IMR-90 (cell line): Measurements from ENCODE around the gene DCUN1D3. TPM values are rescaled to one million over a fixed set of nuclear protein-coding genes. Genes with fewer than 3 reads are reported as not detected.

Experiments
- ATAC-seq: fragments of 200-7000 bp; cut with Tn5 transposase; 2 replicates; pipeline ENCODE4 v1.9.1; 2020; ENCODE audit warnings: low read depth, mild to moderate bottlenecking, moderate library complexity
- BruUV-seq: library from RNA; stranded (reverse); fragments of 400-500 nt; replicated peaks from 2 replicates; lab custom pipeline; 2021; lab: Mats Ljungman, UMichigan
- CTCF ChIA-PET: fragments of 300-600 bp; formaldehyde crosslinking; extraction: SDS; loops from one replicate; lab custom pipeline; 2021; ENCODE audit warnings: antibody characterized with exemption; lab: Yijun Ruan, JAX
- POLR2A ChIA-PET: fragments of 300-600 bp; sonication (Branson Sonifier 250); formaldehyde crosslinking; loops from one replicate; lab custom pipeline; 2022; ENCODE audit warnings: antibody characterized with exemption; ENCODE audit not compliant: unreplicated experiment; lab: Charles Lee
- DNase-seq: peaks from one replicate; pipeline ENCODE4 v3.0.0; 2013
- H2AFZ ChIP-seq: replicated peaks from 2 replicates; pipeline ENCODE3; 2013; ENCODE audit warnings: low read length, mild to moderate bottlenecking; ENCODE audit not compliant: poor library complexity
- H2AK5ac ChIP-seq: 2 replicates; pipeline ENCODE4 v1.6.1; 2013; ENCODE audit warnings: low read depth, low read length, inconsistent platforms
- H2AK9ac ChIP-seq: replicated peaks from 2 replicates; pipeline ENCODE3; 2013; ENCODE audit warnings: mild to moderate bottlenecking, low read depth, low read length, moderate library complexity; ENCODE audit not compliant: poor library complexity
- H2BK120ac ChIP-seq: 2 replicates; pipeline ENCODE4 v1.6.1; 2013; ENCODE audit warnings: low read depth, low read length, inconsistent platforms
- H2BK15ac ChIP-seq: 3 replicates; pipeline ENCODE4 v1.6.1; 2013; ENCODE audit warnings: low read depth, low read length, inconsistent platforms
- H2BK20ac ChIP-seq: 2 replicates; pipeline ENCODE4 v1.6.1; 2013; ENCODE audit warnings: low read depth, mild to moderate bottlenecking, inconsistent platforms, low read length, moderate library complexity
- H2BK5ac ChIP-seq: 2 replicates; pipeline ENCODE4 v1.6.1; 2013; ENCODE audit warnings: mild to moderate bottlenecking, low read depth, low read length, inconsistent platforms; ENCODE audit not compliant: poor library complexity, severe bottlenecking
- H3K14ac ChIP-seq: replicated peaks from 2 replicates; pipeline ENCODE4 v1.6.1; 2013; ENCODE audit warnings: low read depth, low read length, inconsistent platforms
- H3K18ac ChIP-seq: 2 replicates; pipeline ENCODE4 v1.6.1; 2013; ENCODE audit warnings: low read depth, low read length, control low read depth
- H3K23ac ChIP-seq: 2 replicates; pipeline ENCODE4 v1.6.1; 2013; ENCODE audit warnings: low read depth, low read length, inconsistent platforms
- H3K27ac ChIP-seq: 2 replicates; pipeline ENCODE4 v1.5.1; 2013; ENCODE audit warnings: mild to moderate bottlenecking, control low read depth, low read length; ENCODE audit not compliant: insufficient read depth
- H3K27me3 ChIP-seq: 2 replicates; pipeline ENCODE4 v1.6.1; 2013; ENCODE audit warnings: low read length; ENCODE audit not compliant: control insufficient read depth, insufficient read depth
- H3K36me3 ChIP-seq: 2 replicates; pipeline ENCODE4 v1.6.1; 2013; ENCODE audit warnings: low read length, mixed read lengths; ENCODE audit not compliant: control insufficient read depth, insufficient read depth
- H3K4ac ChIP-seq: 2 replicates; pipeline ENCODE4 v1.6.1; 2013; ENCODE audit warnings: low read depth, low read length, inconsistent platforms
- H3K4me1 ChIP-seq: 2 replicates; pipeline ENCODE4 v1.6.1; 2013; ENCODE audit warnings: low read length, mixed read lengths; ENCODE audit not compliant: control insufficient read depth, insufficient read depth
- H3K4me2 ChIP-seq: 2 replicates; pipeline ENCODE4 v1.6.1; 2013; ENCODE audit warnings: low read depth, mild to moderate bottlenecking, control low read depth, low read length, moderate library complexity
- H3K4me3 ChIP-seq: 2 replicates; pipeline ENCODE4 v1.5.1; 2013; ENCODE audit warnings: low read depth, mild to moderate bottlenecking, control low read depth, low read length, moderate library complexity; ENCODE audit not compliant: insufficient read depth
- H3K56ac ChIP-seq: 2 replicates; pipeline ENCODE4 v1.6.1; 2013; ENCODE audit warnings: low read length, inconsistent platforms; ENCODE audit not compliant: insufficient read depth; ENCODE audit errors: extremely low read depth
- H3K79me1 ChIP-seq, 2 experiments: 2 replicates each; pipeline ENCODE4 v1.6.1; 2013; ENCODE audit warnings: low read length in 2 of 2, inconsistent platforms in 1 of 2, low read depth in 1 of 2
- H3K9ac ChIP-seq: 2 replicates; pipeline ENCODE4 v1.6.1; 2013; ENCODE audit warnings: low read depth, low read length, control low read depth
- H3K9me1 ChIP-seq: 2 replicates; pipeline ENCODE4 v1.6.1; 2013; ENCODE audit warnings: low read length, inconsistent platforms; ENCODE audit not compliant: insufficient read depth
- H3K9me3 ChIP-seq: 2 replicates; pipeline ENCODE4 v1.6.1; 2013; ENCODE audit warnings: low read length; ENCODE audit not compliant: control insufficient read depth, insufficient read depth
- H4K20me1 ChIP-seq: 2 replicates; pipeline ENCODE4 v1.6.1; 2013; ENCODE audit warnings: low read length, inconsistent platforms; ENCODE audit not compliant: insufficient read depth
- H4K5ac ChIP-seq: 2 replicates; pipeline ENCODE4 v1.6.1; 2013; ENCODE audit warnings: mild to moderate bottlenecking, low read depth, low read length, control low read depth
- H4K8ac ChIP-seq, 2 experiments: 2 replicates each; pipeline ENCODE4 v1.6.1; 2013; ENCODE audit warnings: low read depth in 2 of 2, low read length in 2 of 2, control low read depth in 1 of 2, inconsistent platforms in 1 of 2
- H4K91ac ChIP-seq: 2 replicates; pipeline ENCODE4 v1.6.1; 2013; ENCODE audit warnings: low read depth, low read length, inconsistent platforms; ENCODE audit not compliant: insufficient read depth
- BHLHE40 ChIP-seq: fragments of 150-350 bp; IDR thresholded peaks from 2 replicates; pipeline ENCODE4 v1.6.1; 2016; ENCODE audit warnings: mild to moderate bottlenecking, low read depth, low read length
- CEBPB ChIP-seq: IDR thresholded peaks from 2 replicates; pipeline ENCODE4 v1.6.1; 2012; ENCODE audit warnings: low read depth, low read length, improper control_type of control experiment
- CHD1 ChIP-seq: IDR thresholded peaks from 2 replicates; pipeline ENCODE4 v1.6.1; 2012; ENCODE audit warnings: low read depth, low read length, improper control_type of control experiment
- FOS ChIP-seq: fragments of 150-350 bp; IDR thresholded peaks from 2 replicates; pipeline ENCODE4 v1.6.1; 2016; ENCODE audit warnings: low read depth, low read length
- MAFK ChIP-seq: IDR thresholded peaks from 2 replicates; pipeline ENCODE4 v1.6.1; 2012; ENCODE audit warnings: low read depth, low read length, improper control_type of control experiment
- MAZ ChIP-seq: IDR thresholded peaks from 2 replicates; pipeline ENCODE4 v1.6.1; 2012; ENCODE audit warnings: low read depth, mild to moderate bottlenecking, low read length, improper control_type of control experiment, moderate library complexity, borderline replicate concordance
- MXI1 ChIP-seq: IDR thresholded peaks from 2 replicates; pipeline ENCODE4 v1.6.1; 2012; ENCODE audit warnings: low read depth, mild to moderate bottlenecking, low read length, moderate library complexity, borderline replicate concordance
- NFE2L2 ChIP-seq: fragments of 150-350 bp; IDR thresholded peaks from 2 replicates; pipeline ENCODE4 v1.6.1; 2016; ENCODE audit warnings: low read depth, mild to moderate bottlenecking, low read length
- POLR2A ChIP-seq: IDR thresholded peaks from 2 replicates; pipeline ENCODE4 v1.6.1; 2012; ENCODE audit warnings: mild to moderate bottlenecking, low read depth, low read length
- RAD21 ChIP-seq: IDR thresholded peaks from 2 replicates; pipeline ENCODE4 v1.6.1; 2012; ENCODE audit warnings: low read length, improper control_type of control experiment
- RCOR1 ChIP-seq: IDR thresholded peaks from 2 replicates; pipeline ENCODE4 v1.6.1; 2012; ENCODE audit warnings: mild to moderate bottlenecking, low read length, improper control_type of control experiment; ENCODE audit not compliant: insufficient replicate concordance
- RFX5 ChIP-seq: IDR thresholded peaks from 2 replicates; pipeline ENCODE4 v1.8.0; 2012; ENCODE audit warnings: low read depth, mild to moderate bottlenecking, low read length, moderate library complexity
- SMC3 ChIP-seq: fragments of 150-350 bp; IDR thresholded peaks from 2 replicates; pipeline ENCODE4 v1.6.1; 2016; ENCODE audit warnings: low read depth, mild to moderate bottlenecking, antibody characterized with exemption, low read length, moderate library complexity
- WGBS, 2 experiments: methylation state at CpG; one replicate each; pipeline versions ENCODE4 v1.1.5 to v1.1.7; 2013; ENCODE audit warnings: missing lambda C conversion rate in 2 of 2; ENCODE audit not compliant: insufficient read length in 1 of 2; ENCODE audit errors: extremely low coverage in 2 of 2; 5-methylcytosine and 5-hydroxymethylcytosine counted together
- dilution Hi-C: fragments of 300-500 bp; cut with HindIII; formaldehyde crosslinking; loops from one replicate; pipeline ENCODE4 v1.14.3; 2018; ENCODE audit warnings: low sequenced_read_pairs; ENCODE audit not compliant: unreplicated experiment
- in situ Hi-C: fragments of 300-500 bp; cut with MboI; formaldehyde crosslinking; loops from 3 replicates; pipeline ENCODE4 v1.14.3; 2019; ENCODE audit warnings: low sequenced_read_pairs, inconsistent platforms, mixed read lengths
- intact Hi-C: fragments of 100-400 bp; cut with micrococcal nuclease; formaldehyde crosslinking; loops from 2 replicates; pipeline ENCODE4 v1.10.0; 2022
- polyA plus RNA-seq, 3 experiments: library from polyadenylated mRNA; depleted of rRNA; stranded (reverse); fragments of >200 nt; gene quantifications; 2 replicates each; pipeline ENCODE4 v1.2.3, GENCODE V29; 2012; ENCODE audit warnings: low replicate concordance in 1 of 3
- total RNA-seq: library from RNA; depleted of rRNA; stranded (reverse); fragments of >200 nt; gene quantifications from 2 replicates; pipeline ENCODE4 v1.2.3, GENCODE V29; 2012
- TF ChIP-seq, protein P1 (sequence below): conservative IDR thresholded peaks from 2 replicates; pipeline ENCODE4 v1.5.1; 2012; ENCODE audit warnings: mild to moderate bottlenecking, low read depth, low read length, improper control_type of control experiment
- TF ChIP-seq, protein P2 (sequence below): fragments of 150-350 bp; IDR thresholded peaks from 2 replicates; pipeline ENCODE4 v1.6.1; 2017; ENCODE audit warnings: mild to moderate bottlenecking, antibody characterized with exemption, low read length, low read depth
- TF ChIP-seq, protein P3 (sequence below): fragments of 150-350 bp; IDR thresholded peaks from 2 replicates; pipeline ENCODE4 v1.6.1; 2016; ENCODE audit warnings: low read depth, mild to moderate bottlenecking, low read length, moderate library complexity, borderline replicate concordance

The DCUN1D3 gene
- total and polyA plus RNA-seq, 2 of the 4 experiments (the other 2 are of a cell fraction) = 8.1 to 42.3 TPM

DNA sequence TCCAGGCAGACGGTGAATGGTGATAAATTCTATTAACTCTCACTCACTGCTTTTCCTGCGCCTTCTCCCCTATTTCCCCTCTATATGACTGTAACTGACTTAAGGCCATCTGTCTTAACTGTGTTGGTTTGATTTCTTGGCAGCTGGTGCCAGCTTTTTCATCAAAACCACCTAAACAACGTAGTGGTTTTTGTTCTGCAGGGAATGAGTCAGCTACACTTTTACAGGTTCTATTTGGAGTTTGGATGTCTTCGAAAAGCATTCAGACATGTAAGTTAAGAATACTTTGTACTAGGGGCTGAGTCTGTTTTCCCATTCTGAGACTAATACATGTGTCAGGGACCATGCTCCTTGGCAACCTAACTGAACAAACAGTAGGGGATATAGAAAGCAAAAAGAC is 85.4 kb downstream of the DCUN1D3 start:
- Histone ChIP-seq H3K23ac (no peak overlapping the region), H4K8ac (no peak overlapping the region), H2AFZ (no peak overlapping the region), H4K20me1 (no peaks in the 10 kb centered on the region), H3K4me1 (no peaks in the 10 kb centered on the region), H3K27ac (no peak overlapping the region), H3K9me3 (no peaks in the 10 kb centered on the region), H3K27me3 (no peaks in the 10 kb centered on the region), H2BK5ac (no peak overlapping the region), H3K18ac (no peak overlapping the region), H3K14ac (no peak overlapping the region), H4K91ac (no peak overlapping the region), H2BK20ac (no peak overlapping the region), H3K79me1 (0 out of 4 replicates have a peak, but pooled peaks cover 0 to 10% of the 10 kb centered on the region in 2 experiments), H3K9ac (no peak overlapping the region), H3K4me3 (no peak overlapping the region), H2BK15ac (no peak overlapping the region), H2AK9ac (no peak overlapping the region), H2AK5ac (no peak overlapping the region), H4K5ac (no peak overlapping the region), H3K4me2 (no peak overlapping the region), H3K4ac (no peak overlapping the region), H2BK120ac (no peak overlapping the region), H3K36me3 (peaks cover 2% of the 10 kb centered on the region; the same call in 1 of the 2 replicates), H3K56ac (no peak overlapping the region), H3K9me1 (peaks cover 5% of the 10 kb centered on the region; the same call in 1 of the 2 replicates)
- no CpG with 5 or more reads among the region's 4 CpGs for WGBS, 2 experiments
- in situ Hi-C loops = no loop called here
- no TSS peak for BruUV-seq
- ChIA-PET CTCF (interaction anchor here (0.6 kb wide), 1 partner anchor 1345 kb away, joined by 4 read pairs; no protein-coding TSS in a partner anchor), POLR2A (no interaction called here)
- dilution Hi-C loops = no loop called here
- ATAC-seq = no peak
- TF ChIP-seq, protein P1, sequence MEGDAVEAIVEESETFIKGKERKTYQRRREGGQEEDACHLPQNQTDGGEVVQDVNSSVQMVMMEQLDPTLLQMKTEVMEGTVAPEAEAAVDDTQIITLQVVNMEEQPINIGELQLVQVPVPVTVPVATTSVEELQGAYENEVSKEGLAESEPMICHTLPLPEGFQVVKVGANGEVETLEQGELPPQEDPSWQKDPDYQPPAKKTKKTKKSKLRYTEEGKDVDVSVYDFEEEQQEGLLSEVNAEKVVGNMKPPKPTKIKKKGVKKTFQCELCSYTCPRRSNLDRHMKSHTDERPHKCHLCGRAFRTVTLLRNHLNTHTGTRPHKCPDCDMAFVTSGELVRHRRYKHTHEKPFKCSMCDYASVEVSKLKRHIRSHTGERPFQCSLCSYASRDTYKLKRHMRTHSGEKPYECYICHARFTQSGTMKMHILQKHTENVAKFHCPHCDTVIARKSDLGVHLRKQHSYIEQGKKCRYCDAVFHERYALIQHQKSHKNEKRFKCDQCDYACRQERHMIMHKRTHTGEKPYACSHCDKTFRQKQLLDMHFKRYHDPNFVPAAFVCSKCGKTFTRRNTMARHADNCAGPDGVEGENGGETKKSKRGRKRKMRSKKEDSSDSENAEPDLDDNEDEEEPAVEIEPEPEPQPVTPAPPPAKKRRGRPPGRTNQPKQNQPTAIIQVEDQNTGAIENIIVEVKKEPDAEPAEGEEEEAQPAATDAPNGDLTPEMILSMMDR = no peak
- TF ChIP-seq, protein P2, sequence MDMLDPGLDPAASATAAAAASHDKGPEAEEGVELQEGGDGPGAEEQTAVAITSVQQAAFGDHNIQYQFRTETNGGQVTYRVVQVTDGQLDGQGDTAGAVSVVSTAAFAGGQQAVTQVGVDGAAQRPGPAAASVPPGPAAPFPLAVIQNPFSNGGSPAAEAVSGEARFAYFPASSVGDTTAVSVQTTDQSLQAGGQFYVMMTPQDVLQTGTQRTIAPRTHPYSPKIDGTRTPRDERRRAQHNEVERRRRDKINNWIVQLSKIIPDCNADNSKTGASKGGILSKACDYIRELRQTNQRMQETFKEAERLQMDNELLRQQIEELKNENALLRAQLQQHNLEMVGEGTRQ = no peak
- no peak for TF ChIP-seq MAFK
- TF ChIP-seq FOS = no peak
- no peak for TF ChIP-seq MAZ
- no peak for TF ChIP-seq NFE2L2
- TF ChIP-seq CEBPB = no peak
- no peak for TF ChIP-seq RAD21
- no peak for TF ChIP-seq BHLHE40
- no peak for TF ChIP-seq MXI1
- TF ChIP-seq, protein P3, sequence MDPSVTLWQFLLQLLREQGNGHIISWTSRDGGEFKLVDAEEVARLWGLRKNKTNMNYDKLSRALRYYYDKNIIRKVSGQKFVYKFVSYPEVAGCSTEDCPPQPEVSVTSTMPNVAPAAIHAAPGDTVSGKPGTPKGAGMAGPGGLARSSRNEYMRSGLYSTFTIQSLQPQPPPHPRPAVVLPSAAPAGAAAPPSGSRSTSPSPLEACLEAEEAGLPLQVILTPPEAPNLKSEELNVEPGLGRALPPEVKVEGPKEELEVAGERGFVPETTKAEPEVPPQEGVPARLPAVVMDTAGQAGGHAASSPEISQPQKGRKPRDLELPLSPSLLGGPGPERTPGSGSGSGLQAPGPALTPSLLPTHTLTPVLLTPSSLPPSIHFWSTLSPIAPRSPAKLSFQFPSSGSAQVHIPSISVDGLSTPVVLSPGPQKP = no peak
- no peak for TF ChIP-seq POLR2A
- TF ChIP-seq SMC3 = no peak
- no peak for TF ChIP-seq CHD1
- TF ChIP-seq RCOR1 = no peak
- no peak for TF ChIP-seq RFX5
- DNase-seq = peak; percentile 0
- intact Hi-C loops = no loop called here
